GM19438 (cell line): Measurements from ENCODE around the gene KIR2DL1.
"Not testable (repeated sequence)": the region's sequence is repeated elsewhere in the genome, so short reads cannot be mapped to it uniquely, and the experiment has no call there.

ENCODE experiments used
- ATAC-seq: cut with Tn5 transposase; IDR thresholded peaks from one replicate; pipeline ENCODE4 v1.9.1; 2021; ENCODE audit warnings: low read depth; ENCODE audit not compliant: unreplicated experiment

KIR2DL1 gene

GRCh38 chr19:54769646-54770045 lies at the start of gene KIR2DL1:
KIR2DL1 (plus strand) TSS chr19:54769793; CDS start chr19:54769851, 58 bp downstream.
- ATAC-seq, result not testable (repeated sequence)

- no peak for ATAC-seq
Measured at GRCh38 chr19:54724142-54724541, 45.5 kb upstream of the KIR2DL1 start, which contains the start of gene KIR3DL3. KIR3DL3 (plus strand) TSS chr19:54724442; CDS start chr19:54724497, 55 bp downstream.

GRCh38 chr19:54724644-54725043 lies 44.9 kb upstream of the KIR2DL1 start:
- no peak for ATAC-seq

GRCh38 chr19:54725321-54725720 lies 44.3 kb upstream of the KIR2DL1 start:
- ATAC-seq, result no peak

- ATAC-seq, result no peak
Measured at GRCh38 chr19:54727562-54727961, 42.0 kb upstream of the KIR2DL1 start.

- no peak for ATAC-seq
Measured at GRCh38 chr19:54728167-54728566, 41.4 kb upstream of the KIR2DL1 start.

- ATAC-seq, result no peak
Measured at GRCh38 chr19:54729416-54730188, 40.0 kb upstream of the KIR2DL1 start.

GRCh38 chr19:54731191-54731590 lies 38.4 kb upstream of the KIR2DL1 start:
- no peak for ATAC-seq

GRCh38 chr19:54738306-54738705 lies 31.3 kb upstream of the KIR2DL1 start, which contains the start of gene KIR2DL3:
KIR2DL3 (plus strand) TSS chr19:54738513; CDS start chr19:54738546, 33 bp downstream.
- not testable (repeated sequence) for ATAC-seq

GRCh38 chr19:54738715-54739114 lies 30.9 kb upstream of the KIR2DL1 start:
- ATAC-seq, result no peak

- ATAC-seq, result no peak
Measured at GRCh38 chr19:54739587-54740497, 29.8 kb upstream of the KIR2DL1 start.

GRCh38 chr19:54741950-54742349 lies 27.6 kb upstream of the KIR2DL1 start:
- ATAC-seq, result not testable (repeated sequence)

GRCh38 chr19:54744080-54744479 lies 25.5 kb upstream of the KIR2DL1 start:
- not testable (repeated sequence) for ATAC-seq

GRCh38 chr19:54747614-54748322 lies 21.8 kb upstream of the KIR2DL1 start:
- ATAC-seq, result not testable (repeated sequence)

- not testable (repeated sequence) for ATAC-seq
Measured at GRCh38 chr19:54750276-54750675, 19.3 kb upstream of the KIR2DL1 start.

GRCh38 chr19:54756204-54757110 lies 13.1 kb upstream of the KIR2DL1 start:
- not testable (repeated sequence) for ATAC-seq

GRCh38 chr19:54758577-54758976 lies 11.0 kb upstream of the KIR2DL1 start:
- not testable (repeated sequence) for ATAC-seq

- ATAC-seq, result not testable (repeated sequence)
Measured at GRCh38 chr19:54764219-54764618, 5.4 kb upstream of the KIR2DL1 start.

- ATAC-seq, result not testable (repeated sequence)
Measured at GRCh38 chr19:54766464-54766863, 3.1 kb upstream of the KIR2DL1 start.
